Stimulated activated naive CD8-positive, alpha-beta T cell treated with anti-CD3 and anti-CD28 coated beads, Interleukin-15, amount 100 ng/mL, for 72 hours (primary cell): Measurements from ENCODE around the gene PAIP1.
"Not testable (repeated sequence)": the region's sequence is repeated elsewhere in the genome, so short reads cannot be mapped to it uniquely, and the experiment has no call there.

Source experiments
- ATAC-seq: fragments of 150-1000 bp; cut with Tn5 transposase; 2 replicates; pipeline ENCODE4 v1.10.0; 2021; ENCODE audit warnings: mild to moderate bottlenecking, moderate library complexity
- DNase-seq, 2 donors: peaks; one replicate each; pipeline ENCODE4 v3.0.0; 2021 to 2022
- H3K27ac Mint-ChIP-seq, 2 donors: one replicate each; pipeline ENCODE4 v1.8.0; 2022; ENCODE audit warnings: mild to moderate bottlenecking in 2 of 2, mixed read lengths in 2 of 2, moderate library complexity in 2 of 2
- H3K27me3 Mint-ChIP-seq: one replicate; pipeline ENCODE4 v1.8.0; 2022; ENCODE audit warnings: mixed read lengths
- H3K4me1 Mint-ChIP-seq: one replicate; pipeline ENCODE4 v1.8.0; 2022; ENCODE audit warnings: mild to moderate bottlenecking, mixed read lengths
- H3K4me3 Mint-ChIP-seq, 2 donors: one replicate each; pipeline ENCODE4 v1.8.0; 2022; ENCODE audit warnings: mild to moderate bottlenecking in 2 of 2, mixed read lengths in 2 of 2, moderate library complexity in 1 of 2
- H3K9me3 Mint-ChIP-seq, 2 donors: one replicate each; pipeline ENCODE4 v1.8.0; 2022; ENCODE audit warnings: mixed read lengths in 2 of 2

Gene PAIP1

GRCh38 chr5:43556857-43557542, at the start of gene PAIP1:
Gene PAIP1 (minus strand): TSS chr5:43557077. CDS start chr5:43556846, 231 bp downstream.
- ATAC-seq = peak; percentile 84
- peaks cover 25% of the 10 kb centered on the region for H3K4me1 Mint-ChIP-seq

DNA sequence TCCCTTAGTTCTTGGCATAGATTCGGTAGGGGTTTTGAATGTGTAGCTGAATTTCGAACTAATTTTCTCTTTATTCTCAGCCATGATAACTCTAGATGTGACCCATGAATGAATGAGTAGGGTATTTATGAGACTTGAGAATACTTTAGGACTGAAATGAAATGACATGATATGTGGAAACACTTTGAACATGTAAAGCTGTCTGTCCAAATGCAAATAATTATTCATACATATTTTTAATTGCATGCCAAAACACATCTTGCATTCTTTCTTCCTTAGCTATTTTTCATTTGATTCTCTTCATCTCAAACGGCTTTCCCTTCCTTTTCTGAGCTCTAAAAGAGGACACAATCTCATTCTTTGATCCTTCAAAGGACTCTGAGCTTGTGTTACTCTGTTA, 49.5 kb upstream of the PAIP1 start:
- H3K4me1 Mint-ChIP-seq = peaks cover 26% of the 10 kb centered on the region

More at GRCh38 chr5:43556857-43557542, at the start of gene PAIP1:
- DNase-seq = peak; percentile 87 to 90
- H3K4me3 Mint-ChIP-seq = peak within 1 kb of the TSS; percentile 89
- H3K27ac Mint-ChIP-seq = peak within 1 kb of the TSS; percentile 95 to 97
- H3K9me3 Mint-ChIP-seq = no peaks in the 10 kb centered on the region
- H3K27me3 Mint-ChIP-seq = peaks cover 11% of the 10 kb centered on the region

GRCh38 chr5:43604699-43605098, 47.8 kb upstream of the PAIP1 start:
- no peak for DNase-seq
- no peaks in the 10 kb centered on the region for H3K27me3 Mint-ChIP-seq
- H3K27ac Mint-ChIP-seq = peak overlapping the region in 1 of 2 donors; percentile 12
- H3K4me3 Mint-ChIP-seq = peak overlapping the region; percentile 13 to 94
- no peak for ATAC-seq
- peaks cover 26% of the 10 kb centered on the region for H3K4me1 Mint-ChIP-seq
- H3K9me3 Mint-ChIP-seq = no peaks in the 10 kb centered on the region

More for the DNA sequence above, 49.5 kb upstream of the PAIP1 start:
- Mint-ChIP-seq H3K27me3 (no peaks in the 10 kb centered on the region), H3K4me3 (no peak overlapping the region), H3K27ac (no peak overlapping the region), H3K9me3 (no peaks in the 10 kb centered on the region)
- no peak for ATAC-seq
- no peak for DNase-seq

GRCh38 chr5:43603344-43604217, 46.7 kb upstream of the PAIP1 start:
- DNase-seq (peak; percentile 71 to 87), ATAC-seq (peak; percentile 86)
- H3K4me1 Mint-ChIP-seq = peaks cover 34% of the 10 kb centered on the region

GRCh38 chr5:43602461-43603343, 45.8 kb upstream of the PAIP1 start, which contains the start of gene NNT:
Gene NNT (plus strand): TSS chr5:43603180. CDS start chr5:43609196, 6,016 bp downstream.
- peak; percentile 76 to 81 for DNase-seq
- Mint-ChIP-seq H3K4me3 (peak within 1 kb of the TSS; percentile 94 to 99), H3K4me1 (peaks cover 39% of the 10 kb centered on the region), H3K9me3 (no peaks in the 10 kb centered on the region), H3K27me3 (no peaks in the 10 kb centered on the region), H3K27ac (peak within 1 kb of the TSS; percentile 97 to 100)
- peak; percentile 87 for ATAC-seq

More at GRCh38 chr5:43603344-43604217, 46.7 kb upstream of the PAIP1 start:
- peak overlapping the region; percentile 97 to 100 for H3K27ac Mint-ChIP-seq
- peak overlapping the region; percentile 94 to 99 for H3K4me3 Mint-ChIP-seq
- H3K9me3 Mint-ChIP-seq = no peaks in the 10 kb centered on the region
- no peaks in the 10 kb centered on the region for H3K27me3 Mint-ChIP-seq

GRCh38 chr5:43601454-43602260, 44.8 kb upstream of the PAIP1 start:
- Mint-ChIP-seq H3K4me3 (peak overlapping the region; percentile 94 to 99), H3K4me1 (peaks cover 35% of the 10 kb centered on the region), H3K27ac (peak overlapping the region; percentile 97 to 100), H3K27me3 (no peaks in the 10 kb centered on the region), H3K9me3 (no peaks in the 10 kb centered on the region)
- ATAC-seq = no peak
- DNase-seq = no peak

DNA sequence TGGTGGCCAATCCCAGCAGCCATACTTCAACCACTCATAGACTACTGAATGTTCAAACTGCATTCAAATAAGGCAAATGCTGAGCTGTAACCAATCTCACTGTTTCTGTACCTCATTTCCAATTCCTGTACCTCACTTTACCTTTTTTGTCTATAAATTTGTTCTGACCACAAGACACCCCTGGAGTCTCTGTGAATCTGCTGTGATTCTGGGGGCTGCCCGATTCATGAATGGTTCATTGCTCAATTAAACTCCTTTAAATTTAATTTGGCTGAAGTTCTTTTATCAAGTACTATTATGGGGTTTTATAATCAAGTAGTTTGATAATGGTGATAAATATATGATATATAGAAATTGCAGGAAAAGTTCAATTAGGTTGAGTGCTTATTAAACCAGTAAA, 42.0 kb upstream of the PAIP1 start:
- DNase-seq, H3K27ac Mint-ChIP-seq, H3K9me3 Mint-ChIP-seq, ATAC-seq, H3K4me3 Mint-ChIP-seq, H3K27me3 Mint-ChIP-seq: not testable (repeated sequence)
- H3K4me1 Mint-ChIP-seq = peaks cover 26% of the 10 kb centered on the region

DNA sequence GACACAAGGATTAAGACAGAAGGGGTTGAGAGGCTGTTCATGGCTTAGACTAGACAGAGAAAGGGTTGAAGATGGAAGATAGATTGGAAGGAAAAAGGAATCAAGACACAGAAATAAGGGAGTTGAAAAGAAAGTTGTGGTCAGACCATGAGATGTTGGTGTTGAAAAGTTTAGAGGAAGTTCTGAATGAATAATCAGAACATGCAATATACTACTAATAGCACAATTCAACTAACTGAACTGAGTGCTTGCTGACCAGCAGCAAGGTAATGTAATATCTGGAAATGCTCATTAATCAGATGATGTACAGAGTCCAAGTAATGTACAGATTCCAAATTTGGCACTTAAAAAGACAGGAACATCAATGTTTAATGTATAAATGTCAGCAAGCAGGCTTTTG, 35.5 kb upstream of the PAIP1 start:
- Mint-ChIP-seq H3K4me3 (no peak overlapping the region), H3K27me3 (no peaks in the 10 kb centered on the region), H3K4me1 (peaks cover under 1% of the 10 kb centered on the region), H3K9me3 (no peaks in the 10 kb centered on the region), H3K27ac (no peak overlapping the region)
- no peak for DNase-seq
- ATAC-seq = no peak

GRCh38 chr5:43590700-43591099, 33.8 kb upstream of the PAIP1 start:
- Mint-ChIP-seq H3K9me3 (no peaks in the 10 kb centered on the region), H3K27me3 (no peaks in the 10 kb centered on the region), H3K4me3 (no peak overlapping the region), H3K27ac (no peak overlapping the region), H3K4me1 (no peaks in the 10 kb centered on the region)
- DNase-seq (no peak), ATAC-seq (no peak)

- H3K4me3 Mint-ChIP-seq = no peak overlapping the region
- H3K4me1 Mint-ChIP-seq = no peaks in the 10 kb centered on the region
- H3K27me3 Mint-ChIP-seq = no peaks in the 10 kb centered on the region
- DNase-seq = no peak
- no peak overlapping the region for H3K27ac Mint-ChIP-seq
- no peak for ATAC-seq
- H3K9me3 Mint-ChIP-seq = no peaks in the 10 kb centered on the region
Observed at GRCh38 chr5:43589310-43589709, 32.4 kb upstream of the PAIP1 start.

- Mint-ChIP-seq H3K4me3 (no peak overlapping the region), H3K9me3 (no peaks in the 10 kb centered on the region), H3K4me1 (no peaks in the 10 kb centered on the region), H3K27me3 (no peaks in the 10 kb centered on the region), H3K27ac (no peak overlapping the region)
- DNase-seq (no peak), ATAC-seq (no peak)
Observed at GRCh38 chr5:43588842-43589241, 32.0 kb upstream of the PAIP1 start.

- ATAC-seq (no peak), DNase-seq (no peak)
- Mint-ChIP-seq H3K9me3 (no peaks in the 10 kb centered on the region), H3K27me3 (no peaks in the 10 kb centered on the region), H3K27ac (no peak overlapping the region), H3K4me1 (no peaks in the 10 kb centered on the region), H3K4me3 (no peak overlapping the region)
Observed at GRCh38 chr5:43584166-43584699, 27.4 kb upstream of the PAIP1 start.

DNA sequence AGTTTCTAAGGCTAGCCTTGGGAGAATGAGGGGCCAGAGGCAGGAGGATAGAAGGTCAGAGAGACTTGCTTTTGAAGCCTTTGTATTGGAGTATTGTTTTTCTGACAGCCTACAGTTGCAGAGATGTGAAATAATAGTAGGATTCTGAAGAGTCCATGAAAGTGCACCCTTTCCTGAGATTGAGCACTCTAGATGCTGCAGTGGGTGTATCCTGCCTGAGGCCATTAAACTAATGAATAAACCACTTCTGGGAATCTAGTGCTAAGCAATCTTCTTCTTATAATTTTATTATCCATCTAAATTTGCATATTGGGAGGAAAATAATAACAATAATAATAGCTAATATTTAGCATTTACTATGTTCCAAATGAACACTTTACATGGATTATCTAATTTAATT, 26.8 kb upstream of the PAIP1 start:
- Mint-ChIP-seq H3K27ac (no peak overlapping the region), H3K4me3 (no peak overlapping the region), H3K27me3 (no peaks in the 10 kb centered on the region), H3K4me1 (no peaks in the 10 kb centered on the region), H3K9me3 (no peaks in the 10 kb centered on the region)
- DNase-seq (no peak), ATAC-seq (no peak)
